T-helper 1 cell treated with Interleukin-12 subunit alpha and Interleukin-12 subunit beta and Interleukin-4 antibody, amounts not matched to agents 30 μg/mL and 1 μg/mL, for 36 hours (primary cell): Measurements from ENCODE around the gene HNRNPUL1.
"Not testable (repeated sequence)": the region's sequence is repeated elsewhere in the genome, so short reads cannot be mapped to it uniquely, and the experiment has no call there.

ENCODE experiments used
- H3K27ac Mint-ChIP-seq: one replicate; pipeline ENCODE4 v1.8.0; 2021; ENCODE audit warnings: mild to moderate bottlenecking, mixed read lengths
- H3K27me3 Mint-ChIP-seq: one replicate; pipeline ENCODE4 v1.8.0; 2021; ENCODE audit warnings: low read depth, mixed read lengths
- H3K36me3 Mint-ChIP-seq: one replicate; pipeline ENCODE4 v1.8.0; 2021; ENCODE audit warnings: low read depth, mixed read lengths
- H3K4me1 Mint-ChIP-seq: one replicate; pipeline ENCODE4 v1.8.0; 2021; ENCODE audit warnings: low read depth, mixed read lengths
- H3K4me3 Mint-ChIP-seq: one replicate; pipeline ENCODE4 v1.8.0; 2021; ENCODE audit warnings: mild to moderate bottlenecking, moderate library complexity, mixed read lengths
- H3K9me3 Mint-ChIP-seq: one replicate; pipeline ENCODE4 v1.8.0; 2021; ENCODE audit warnings: mixed read lengths

Gene HNRNPUL1

GRCh38 chr19:41328157-41328841, 64.1 kb downstream of the HNRNPUL1 start:
- Mint-ChIP-seq H3K36me3 (peaks cover 49% of the 10 kb centered on the region), H3K4me3 (peak overlapping the region; percentile 80), H3K27me3 (no peaks in the 10 kb centered on the region), H3K27ac (peak overlapping the region; percentile 86), H3K9me3 (no peaks in the 10 kb centered on the region), H3K4me1 (peaks cover 58% of the 10 kb centered on the region)

GRCh38 chr19:41328842-41329225, 64.7 kb downstream of the HNRNPUL1 start:
- Mint-ChIP-seq H3K4me3 (peak overlapping the region; percentile 80), H3K27ac (peak overlapping the region; percentile 86), H3K36me3 (peaks cover 49% of the 10 kb centered on the region), H3K27me3 (no peaks in the 10 kb centered on the region), H3K4me1 (peaks cover 58% of the 10 kb centered on the region), H3K9me3 (no peaks in the 10 kb centered on the region)

GRCh38 chr19:41330481-41330880, 66.3 kb downstream of the HNRNPUL1 start:
- Mint-ChIP-seq H3K27ac (peak overlapping the region; percentile 71), H3K9me3 (no peaks in the 10 kb centered on the region), H3K36me3 (peaks cover 48% of the 10 kb centered on the region), H3K27me3 (no peaks in the 10 kb centered on the region), H3K4me3 (peak overlapping the region; percentile 62), H3K4me1 (peaks cover 50% of the 10 kb centered on the region)

- Mint-ChIP-seq H3K9me3 (no peaks in the 10 kb centered on the region), H3K27ac (no peak overlapping the region), H3K27me3 (no peaks in the 10 kb centered on the region), H3K4me1 (peaks cover 51% of the 10 kb centered on the region), H3K36me3 (peaks cover 47% of the 10 kb centered on the region), H3K4me3 (peak overlapping the region; percentile 57)
These were observed 66.9 kb downstream of the HNRNPUL1 start for GRCh38 chr19:41330946-41331678.

GRCh38 chr19:41332000-41332399, 67.8 kb downstream of the HNRNPUL1 start:
- no peak overlapping the region for H3K27ac Mint-ChIP-seq
- H3K4me3 Mint-ChIP-seq: no peak overlapping the region
- H3K4me1 Mint-ChIP-seq: peaks cover 44% of the 10 kb centered on the region
- H3K36me3 Mint-ChIP-seq: peaks cover 43% of the 10 kb centered on the region
- H3K27me3 Mint-ChIP-seq: no peaks in the 10 kb centered on the region
- H3K9me3 Mint-ChIP-seq: no peaks in the 10 kb centered on the region

- H3K27me3 Mint-ChIP-seq: no peaks in the 10 kb centered on the region
- peaks cover 43% of the 10 kb centered on the region for H3K4me1 Mint-ChIP-seq
- H3K9me3 Mint-ChIP-seq: no peaks in the 10 kb centered on the region
- H3K27ac Mint-ChIP-seq: no peak overlapping the region
- H3K36me3 Mint-ChIP-seq: peaks cover 42% of the 10 kb centered on the region
- H3K4me3 Mint-ChIP-seq: no peak overlapping the region
These were observed 68.3 kb downstream of the HNRNPUL1 start for GRCh38 chr19:41332468-41332867.

GRCh38 chr19:41334793-41335192, 70.6 kb downstream of the HNRNPUL1 start:
- no peak overlapping the region for H3K4me3 Mint-ChIP-seq

GRCh38 chr19:41335467-41335866, 71.3 kb downstream of the HNRNPUL1 start:
- Mint-ChIP-seq H3K4me1 (peaks cover 31% of the 10 kb centered on the region), H3K4me3 (no peak overlapping the region), H3K27ac (no peak overlapping the region), H3K9me3 (no peaks in the 10 kb centered on the region), H3K27me3 (no peaks in the 10 kb centered on the region), H3K36me3 (peaks cover 34% of the 10 kb centered on the region)

More at GRCh38 chr19:41334793-41335192, 70.6 kb downstream of the HNRNPUL1 start:
- Mint-ChIP-seq H3K4me1 (peaks cover 32% of the 10 kb centered on the region), H3K27ac (peak overlapping the region; percentile 15), H3K27me3 (no peaks in the 10 kb centered on the region), H3K9me3 (no peaks in the 10 kb centered on the region), H3K36me3 (peaks cover 34% of the 10 kb centered on the region)

GRCh38 chr19:41339936-41340335, 75.8 kb downstream of the HNRNPUL1 start:
- peaks cover 30% of the 10 kb centered on the region for H3K4me1 Mint-ChIP-seq
- H3K27ac Mint-ChIP-seq: no peak overlapping the region
- H3K27me3 Mint-ChIP-seq: no peaks in the 10 kb centered on the region
- H3K36me3 Mint-ChIP-seq: peaks cover 37% of the 10 kb centered on the region
- H3K4me3 Mint-ChIP-seq: no peak overlapping the region
- no peaks in the 10 kb centered on the region for H3K9me3 Mint-ChIP-seq

- Mint-ChIP-seq H3K27me3 (no peaks in the 10 kb centered on the region), H3K36me3 (peaks cover 42% of the 10 kb centered on the region), H3K4me3 (no peak overlapping the region)
These were observed 77.7 kb downstream of the HNRNPUL1 start for GRCh38 chr19:41341669-41342490.

GRCh38 chr19:41344162-41344561, 80.0 kb downstream of the HNRNPUL1 start:
- H3K4me1 Mint-ChIP-seq: peaks cover 30% of the 10 kb centered on the region
- no peak overlapping the region for H3K4me3 Mint-ChIP-seq

More at GRCh38 chr19:41341669-41342490, 77.7 kb downstream of the HNRNPUL1 start:
- Mint-ChIP-seq H3K9me3 (no peaks in the 10 kb centered on the region), H3K27ac (no peak overlapping the region), H3K4me1 (peaks cover 27% of the 10 kb centered on the region)

GRCh38 chr19:41346916-41347315, 82.7 kb downstream of the HNRNPUL1 start:
- not testable (repeated sequence) for H3K4me3 Mint-ChIP-seq, H3K27me3 Mint-ChIP-seq, H3K9me3 Mint-ChIP-seq, H3K27ac Mint-ChIP-seq
- peaks cover 36% of the 10 kb centered on the region for H3K4me1 Mint-ChIP-seq
- H3K36me3 Mint-ChIP-seq: peaks cover 45% of the 10 kb centered on the region

More at GRCh38 chr19:41344162-41344561, 80.0 kb downstream of the HNRNPUL1 start:
- Mint-ChIP-seq H3K27ac (no peak overlapping the region), H3K27me3 (no peaks in the 10 kb centered on the region), H3K36me3 (peaks cover 48% of the 10 kb centered on the region), H3K9me3 (peaks cover 4% of the 10 kb centered on the region)

- H3K9me3 Mint-ChIP-seq: peaks cover 4% of the 10 kb centered on the region
- peaks cover 34% of the 10 kb centered on the region for H3K36me3 Mint-ChIP-seq
- peaks cover 38% of the 10 kb centered on the region for H3K4me1 Mint-ChIP-seq
- H3K4me3 Mint-ChIP-seq: peak overlapping the region; percentile 96
- H3K27ac Mint-ChIP-seq: peak overlapping the region; percentile 85
- H3K27me3 Mint-ChIP-seq: no peaks in the 10 kb centered on the region
These were observed 86.7 kb downstream of the HNRNPUL1 start for GRCh38 chr19:41350735-41351338.
